Measurements from ENCODE around the gene MAP2K2.

MAP2K2 gene

DNA sequence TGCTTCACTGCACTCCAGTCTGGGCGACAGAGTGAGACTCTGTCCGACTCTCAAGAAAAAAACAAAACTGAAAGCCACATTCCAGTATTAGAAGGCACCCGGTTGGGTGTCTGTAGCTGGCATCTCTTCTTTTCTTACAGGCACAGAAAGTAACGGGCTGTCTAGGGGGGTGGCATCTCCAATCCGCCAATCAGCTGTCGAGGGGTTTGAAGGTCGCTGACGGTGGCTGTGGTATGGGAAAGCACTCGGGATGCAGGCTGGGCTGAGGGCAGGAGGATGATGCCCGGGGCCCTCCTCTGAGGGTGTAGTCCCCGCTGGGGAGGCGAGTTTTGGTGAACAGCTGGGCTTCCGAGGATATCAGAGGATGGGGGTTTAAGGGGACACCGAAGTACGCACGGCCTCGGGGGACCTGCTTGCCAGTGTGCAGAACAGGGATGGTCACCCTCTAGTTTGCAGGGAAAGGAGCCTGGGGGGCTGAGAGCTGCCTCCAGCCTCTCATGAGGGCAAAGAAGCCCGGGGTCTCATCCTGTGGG, 30.2 kb downstream of the MAP2K2 start:
- TF ChIP-seq TAF1 (IDR thresholded peaks at IDR 0.05; ENCODE audit: borderline replicate concordance, insufficient read depth, low read length) (no peak), FOXP2 (optimal IDR thresholded peaks at IDR 0.05; ENCODE audit: borderline replicate concordance, extremely low read depth, extremely low read length, insufficient read depth) (no peak), SIN3A (IDR thresholded peaks at IDR 0.05; ENCODE audit: borderline replicate concordance, insufficient read depth, low read length) (no peak), POLR2AphosphoS5 (IDR thresholded peaks at IDR 0.05; ENCODE audit: low read depth, low read length) (no peak)
- TF ChIP-seq, protein P1, sequence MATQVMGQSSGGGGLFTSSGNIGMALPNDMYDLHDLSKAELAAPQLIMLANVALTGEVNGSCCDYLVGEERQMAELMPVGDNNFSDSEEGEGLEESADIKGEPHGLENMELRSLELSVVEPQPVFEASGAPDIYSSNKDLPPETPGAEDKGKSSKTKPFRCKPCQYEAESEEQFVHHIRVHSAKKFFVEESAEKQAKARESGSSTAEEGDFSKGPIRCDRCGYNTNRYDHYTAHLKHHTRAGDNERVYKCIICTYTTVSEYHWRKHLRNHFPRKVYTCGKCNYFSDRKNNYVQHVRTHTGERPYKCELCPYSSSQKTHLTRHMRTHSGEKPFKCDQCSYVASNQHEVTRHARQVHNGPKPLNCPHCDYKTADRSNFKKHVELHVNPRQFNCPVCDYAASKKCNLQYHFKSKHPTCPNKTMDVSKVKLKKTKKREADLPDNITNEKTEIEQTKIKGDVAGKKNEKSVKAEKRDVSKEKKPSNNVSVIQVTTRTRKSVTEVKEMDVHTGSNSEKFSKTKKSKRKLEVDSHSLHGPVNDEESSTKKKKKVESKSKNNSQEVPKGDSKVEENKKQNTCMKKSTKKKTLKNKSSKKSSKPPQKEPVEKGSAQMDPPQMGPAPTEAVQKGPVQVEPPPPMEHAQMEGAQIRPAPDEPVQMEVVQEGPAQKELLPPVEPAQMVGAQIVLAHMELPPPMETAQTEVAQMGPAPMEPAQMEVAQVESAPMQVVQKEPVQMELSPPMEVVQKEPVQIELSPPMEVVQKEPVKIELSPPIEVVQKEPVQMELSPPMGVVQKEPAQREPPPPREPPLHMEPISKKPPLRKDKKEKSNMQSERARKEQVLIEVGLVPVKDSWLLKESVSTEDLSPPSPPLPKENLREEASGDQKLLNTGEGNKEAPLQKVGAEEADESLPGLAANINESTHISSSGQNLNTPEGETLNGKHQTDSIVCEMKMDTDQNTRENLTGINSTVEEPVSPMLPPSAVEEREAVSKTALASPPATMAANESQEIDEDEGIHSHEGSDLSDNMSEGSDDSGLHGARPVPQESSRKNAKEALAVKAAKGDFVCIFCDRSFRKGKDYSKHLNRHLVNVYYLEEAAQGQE (IDR thresholded peaks at IDR 0.05; ENCODE audit: insufficient read depth in 1 of 2, low read depth in 2 of 2, low read length in 2 of 2): no peak

GRCh38 chr19:4090356-4091220, 33.3 kb downstream of the MAP2K2 start:
- TF ChIP-seq, protein P1 (IDR thresholded peaks at IDR 0.05; ENCODE audit: insufficient read depth in 1 of 2, low read depth in 2 of 2, low read length in 2 of 2): no peak

- TF ChIP-seq POLR2AphosphoS5 (IDR thresholded peaks at IDR 0.05; ENCODE audit: low read depth, low read length) (no peak), TAF1 (IDR thresholded peaks at IDR 0.05; ENCODE audit: borderline replicate concordance, insufficient read depth, low read length) (no peak), FOXP2 (optimal IDR thresholded peaks at IDR 0.05; ENCODE audit: borderline replicate concordance, extremely low read depth, extremely low read length, insufficient read depth) (no peak), SIN3A (IDR thresholded peaks at IDR 0.05; ENCODE audit: borderline replicate concordance, insufficient read depth, low read length) (no peak)
- TF ChIP-seq, protein P1 (IDR thresholded peaks at IDR 0.05; ENCODE audit: insufficient read depth in 1 of 2, low read depth in 2 of 2, low read length in 2 of 2): no peak
Observed at GRCh38 chr19:4089946-4090345, 34.0 kb downstream of the MAP2K2 start.

- no peak for TF ChIP-seq SIN3A (IDR thresholded peaks at IDR 0.05; ENCODE audit: borderline replicate concordance, insufficient read depth, low read length)
- TF ChIP-seq POLR2AphosphoS5 (IDR thresholded peaks at IDR 0.05; ENCODE audit: low read depth, low read length): no peak
- TF ChIP-seq, protein P1 (IDR thresholded peaks at IDR 0.05; ENCODE audit: insufficient read depth in 1 of 2, low read depth in 2 of 2, low read length in 2 of 2): no peak
- TF ChIP-seq FOXP2 (optimal IDR thresholded peaks at IDR 0.05; ENCODE audit: borderline replicate concordance, extremely low read depth, extremely low read length, insufficient read depth): no peak
- no peak for TF ChIP-seq TAF1 (IDR thresholded peaks at IDR 0.05; ENCODE audit: borderline replicate concordance, insufficient read depth, low read length)
Observed at GRCh38 chr19:4089400-4089908, 34.5 kb downstream of the MAP2K2 start.
